A673 (cell line): ENCODE measurements around the gene SDK1. TPM values are rescaled to one million over a fixed set of nuclear protein-coding genes. Genes with fewer than 3 reads are reported as not detected.

Experiments used
- BruUV-seq: library from RNA; stranded (reverse); fragments of 400-500 nt; replicated peaks from 2 replicates; lab custom pipeline; 2021; lab: Mats Ljungman, UMichigan
- CTCF ChIA-PET: fragments of 300-600 bp; sonication (Branson Sonifier 250); formaldehyde crosslinking; loops from one replicate; lab custom pipeline; 2022; ENCODE audit warnings: antibody characterized with exemption; lab: Charles Lee
- POLR2A ChIA-PET: fragments of 300-600 bp; sonication (Branson Sonifier 250); formaldehyde crosslinking; loops from one replicate; lab custom pipeline; 2022; ENCODE audit warnings: antibody characterized with exemption; ENCODE audit not compliant: low non-redundant PET; lab: Charles Lee
- DNase-seq: peaks from one replicate; pipeline ENCODE4 v3.0.0-alpha.2; 2015; ENCODE audit warnings: low spot score
- H3K27ac ChIP-seq: fragments of 200-600 bp; sonication (generic); 2 replicates; pipeline ENCODE4 v1.5.1; 2016; ENCODE audit warnings: mixed run types, low read depth, mild to moderate bottlenecking, mixed read lengths, antibody characterized with exemption, low read length; ENCODE audit not compliant: poor library complexity, severe bottlenecking
- H3K27me3 ChIP-seq: fragments of 200-600 bp; sonication (generic); replicated peaks from 2 replicates; pipeline ENCODE4 v1.6.1; 2017; ENCODE audit warnings: mixed run types, low read depth, mild to moderate bottlenecking, mixed read lengths, antibody characterized with exemption, low read length; ENCODE audit not compliant: insufficient read depth, poor library complexity
- H3K36me3 ChIP-seq: fragments of 200-600 bp; sonication (generic); 2 replicates; pipeline ENCODE4 v1.6.1; 2016; ENCODE audit warnings: mixed run types, mild to moderate bottlenecking, mixed read lengths, antibody characterized with exemption, low read length; ENCODE audit not compliant: insufficient read depth, poor library complexity, severe bottlenecking
- H3K4me1 ChIP-seq: fragments of 200-600 bp; sonication (generic); 2 replicates; pipeline ENCODE4 v1.6.1; 2017; ENCODE audit warnings: mixed run types, mild to moderate bottlenecking, mixed read lengths, antibody characterized with exemption, low read length; ENCODE audit not compliant: insufficient read depth, poor library complexity, severe bottlenecking
- H3K4me3 ChIP-seq: fragments of 200-600 bp; sonication (generic); 2 replicates; pipeline ENCODE4 v1.5.1; 2016; ENCODE audit warnings: low read depth, mixed run types, mild to moderate bottlenecking, mixed read lengths, low read length; ENCODE audit not compliant: poor library complexity, severe bottlenecking
- H3K9me3 ChIP-seq: fragments of 200-600 bp; sonication (generic); 2 replicates; pipeline ENCODE4 v1.6.1; 2016; ENCODE audit warnings: mixed run types, low read depth, mild to moderate bottlenecking, mixed read lengths, antibody characterized with exemption, low read length; ENCODE audit not compliant: poor library complexity, severe bottlenecking
- EZH2 ChIP-seq: fragments of 200-600 bp; sonication (generic); IDR thresholded peaks from 2 replicates; pipeline ENCODE4 v1.6.1; 2017; ENCODE audit warnings: borderline replicate concordance, low read depth, mild to moderate bottlenecking, mixed read lengths, antibody characterized with exemption, low read length; ENCODE audit not compliant: poor library complexity, severe bottlenecking
- intact Hi-C: fragments of 100-400 bp; cut with micrococcal nuclease; formaldehyde crosslinking; loops from one replicate; pipeline ENCODE4 v1.10.0; 2022; ENCODE audit not compliant: unreplicated experiment
- total RNA-seq: library from RNA; stranded (reverse); gene quantifications from 2 replicates; pipeline ENCODE4 v1.2.3, GENCODE V29; 2021
- TF ChIP-seq, protein P1 (sequence below): fragments of 300-800, 200-600 bp; sonication (generic); conservative IDR thresholded peaks from 2 replicates; pipeline ENCODE4 v1.5.1; 2017; ENCODE audit warnings: low read depth, mild to moderate bottlenecking, antibody characterized with exemption, low read length, moderate library complexity, mixed read lengths

SDK1 gene
- total RNA-seq, 1 experiment from 2014 or later: 14.7 TPM

DNA sequence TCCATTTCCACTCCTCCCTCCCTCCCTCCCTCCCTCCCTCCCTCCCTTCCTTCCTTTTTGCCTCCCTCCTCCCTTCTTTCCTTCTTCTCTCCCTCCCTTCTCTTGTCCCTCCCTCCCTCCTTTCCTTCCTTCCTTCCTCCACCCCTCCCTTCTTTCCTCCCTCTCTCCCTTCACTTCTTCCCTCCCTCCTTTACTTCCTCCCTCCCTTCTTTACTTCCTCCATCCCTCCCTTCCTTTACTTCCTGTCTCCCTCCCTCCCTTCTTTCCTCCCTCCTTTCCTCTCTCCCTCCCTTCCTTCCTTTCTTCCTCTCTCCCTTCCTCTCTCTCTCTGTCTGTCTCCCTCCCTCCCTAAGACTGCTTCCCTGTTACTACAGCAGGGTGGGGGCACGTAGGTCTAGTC is 782.5 kb downstream of the SDK1 start:
- no peaks in the 10 kb centered on the region for H3K36me3 ChIP-seq
- H3K4me3 ChIP-seq: no peak overlapping the region
- no peak overlapping the region for H3K27ac ChIP-seq
- no TSS peak for BruUV-seq
- no peaks in the 10 kb centered on the region for H3K9me3 ChIP-seq
- POLR2A ChIA-PET: no interaction called here
- no peak for DNase-seq
- CTCF ChIA-PET: no interaction called here
- intact Hi-C loops: loop anchor here (10.0 kb wide), 1 partner anchor 441 kb away; no protein-coding TSS in a partner anchor
- TF ChIP-seq, protein P1, sequence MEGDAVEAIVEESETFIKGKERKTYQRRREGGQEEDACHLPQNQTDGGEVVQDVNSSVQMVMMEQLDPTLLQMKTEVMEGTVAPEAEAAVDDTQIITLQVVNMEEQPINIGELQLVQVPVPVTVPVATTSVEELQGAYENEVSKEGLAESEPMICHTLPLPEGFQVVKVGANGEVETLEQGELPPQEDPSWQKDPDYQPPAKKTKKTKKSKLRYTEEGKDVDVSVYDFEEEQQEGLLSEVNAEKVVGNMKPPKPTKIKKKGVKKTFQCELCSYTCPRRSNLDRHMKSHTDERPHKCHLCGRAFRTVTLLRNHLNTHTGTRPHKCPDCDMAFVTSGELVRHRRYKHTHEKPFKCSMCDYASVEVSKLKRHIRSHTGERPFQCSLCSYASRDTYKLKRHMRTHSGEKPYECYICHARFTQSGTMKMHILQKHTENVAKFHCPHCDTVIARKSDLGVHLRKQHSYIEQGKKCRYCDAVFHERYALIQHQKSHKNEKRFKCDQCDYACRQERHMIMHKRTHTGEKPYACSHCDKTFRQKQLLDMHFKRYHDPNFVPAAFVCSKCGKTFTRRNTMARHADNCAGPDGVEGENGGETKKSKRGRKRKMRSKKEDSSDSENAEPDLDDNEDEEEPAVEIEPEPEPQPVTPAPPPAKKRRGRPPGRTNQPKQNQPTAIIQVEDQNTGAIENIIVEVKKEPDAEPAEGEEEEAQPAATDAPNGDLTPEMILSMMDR: no peak
- TF ChIP-seq EZH2: no peak
- H3K27me3 ChIP-seq: no peaks in the 10 kb centered on the region
- H3K4me1 ChIP-seq: peaks cover 7% of the 10 kb centered on the region

DNA sequence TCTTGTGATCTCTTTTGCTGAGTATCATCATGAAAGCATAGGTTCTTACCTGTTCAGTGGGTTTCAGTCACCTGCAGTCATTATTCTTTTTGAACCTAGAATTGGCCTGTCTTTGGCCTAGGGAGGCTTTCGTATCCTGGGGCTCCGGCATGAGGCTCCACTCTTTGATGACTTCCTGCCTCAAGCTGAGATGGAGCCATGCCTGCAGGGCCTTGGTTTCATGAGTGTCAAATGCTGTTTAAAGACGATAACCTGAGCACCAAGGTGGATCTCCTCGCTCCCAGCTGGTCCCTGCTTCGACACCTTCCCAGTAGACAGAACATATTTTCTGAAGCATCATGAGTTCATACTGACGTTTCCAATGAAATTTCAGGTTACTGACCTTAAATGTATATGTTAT is 783.2 kb downstream of the SDK1 start:
- DNase-seq: no peak
- CTCF ChIA-PET: no interaction called here
- Histone ChIP-seq H3K27ac (no peak overlapping the region), H3K27me3 (no peaks in the 10 kb centered on the region), H3K9me3 (no peaks in the 10 kb centered on the region), H3K36me3 (no peaks in the 10 kb centered on the region), H3K4me3 (no peak overlapping the region), H3K4me1 (peaks cover 7% of the 10 kb centered on the region)
- intact Hi-C loops: loop anchor here (10.0 kb wide), 1 partner anchor 441 kb away; no protein-coding TSS in a partner anchor
- no peak for TF ChIP-seq EZH2
- TF ChIP-seq, protein P1: no peak
- no TSS peak for BruUV-seq
- POLR2A ChIA-PET: no interaction called here

DNA sequence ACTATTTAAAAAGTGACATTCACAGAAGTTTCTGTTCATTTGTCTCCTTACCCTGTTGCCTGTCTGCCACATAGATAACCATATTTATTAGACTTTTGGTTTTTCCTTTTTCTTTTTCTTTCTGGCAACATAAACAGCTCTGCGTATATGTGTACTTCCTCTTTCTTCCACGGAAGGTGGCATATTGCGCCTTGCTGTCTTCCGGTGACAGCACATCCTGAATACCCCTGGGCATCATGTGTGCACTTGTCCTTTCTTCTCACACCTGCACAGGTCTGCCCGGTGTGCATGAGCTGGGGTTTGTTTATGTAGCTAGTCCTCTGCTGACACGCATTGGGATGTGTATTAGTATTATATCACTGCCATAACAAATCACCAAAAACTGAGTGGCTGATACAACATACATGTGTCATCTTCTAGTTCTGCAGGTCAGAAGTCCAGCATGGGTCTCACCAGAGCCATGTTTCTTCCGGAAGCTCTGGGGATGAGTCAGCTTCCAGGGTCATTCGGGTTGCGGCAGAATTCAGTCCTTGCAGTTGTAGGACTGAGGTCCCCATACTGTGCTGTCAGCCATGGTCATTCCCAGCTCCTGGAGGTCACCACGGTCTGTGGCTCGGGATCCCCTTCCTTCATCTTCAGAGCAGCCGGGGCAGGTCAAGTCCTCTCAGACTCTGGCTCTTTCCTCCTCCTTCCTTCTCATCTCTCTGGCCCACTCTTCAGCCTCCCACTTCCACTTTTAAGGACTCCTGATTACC is 785.1 kb downstream of the SDK1 start:
- no peak for TF ChIP-seq EZH2
- TF ChIP-seq, protein P1: no peak
- POLR2A ChIA-PET: no interaction called here
- Histone ChIP-seq H3K4me1 (no peaks in the 10 kb centered on the region), H3K4me3 (no peak overlapping the region), H3K36me3 (no peaks in the 10 kb centered on the region), H3K27ac (no peak overlapping the region), H3K27me3 (no peaks in the 10 kb centered on the region), H3K9me3 (peaks cover 7% of the 10 kb centered on the region)
- CTCF ChIA-PET: no interaction called here
- DNase-seq: no peak
- intact Hi-C loops: loop anchor here (10.0 kb wide), 1 partner anchor 439 kb away; no protein-coding TSS in a partner anchor
- no TSS peak for BruUV-seq
